GM18951 (cell line): ENCODE data around the gene HLA-A.
"Not testable (repeated sequence)": the region's sequence is repeated elsewhere in the genome, so short reads cannot be mapped to it uniquely, and the experiment has no call there.

Experiments
- POLR2A ChIP-seq: IDR thresholded peaks from 4 replicates; pipeline ENCODE4 v1.6.1; 2011; ENCODE audit warnings: mild to moderate bottlenecking; ENCODE audit not compliant: insufficient read length, insufficient read depth; ENCODE audit errors: extremely low read depth
- in situ Hi-C: fragments of 300-500 bp; cut with MboI; formaldehyde crosslinking; loops from one replicate; pipeline ENCODE4 v1.12.0; 2022; ENCODE audit warnings: low sequenced_read_pairs, mixed read lengths, inconsistent platforms; ENCODE audit not compliant: unreplicated experiment

Gene HLA-A

GRCh38 chr6:29958921-29959320 lies 16.6 kb downstream of the HLA-A start:
- in situ Hi-C loops, result loop anchor here (5.0 kb wide), 1 partner anchor 87 kb away; no protein-coding TSS in a partner anchor
- no peak for TF ChIP-seq POLR2A

GRCh38 chr6:29959467-29959866 lies 17.1 kb downstream of the HLA-A start:
- in situ Hi-C loops, result loop anchor here (5.0 kb wide), 1 partner anchor 87 kb away; no protein-coding TSS in a partner anchor
- no peak for TF ChIP-seq POLR2A

- in situ Hi-C loops, result no loop called here
- no peak for TF ChIP-seq POLR2A
These were observed 19.6 kb downstream of the HLA-A start for GRCh38 chr6:29961966-29962365.

- in situ Hi-C loops, result not testable (repeated sequence)
These were observed 21.4 kb downstream of the HLA-A start for GRCh38 chr6:29963697-29964096.

- in situ Hi-C loops, result no loop called here
- TF ChIP-seq POLR2A, result no peak
These were observed 22.2 kb downstream of the HLA-A start for GRCh38 chr6:29964518-29964886.

- TF ChIP-seq POLR2A, result peak; percentile 69
- in situ Hi-C loops, result no loop called here
These were observed 22.7 kb downstream of the HLA-A start for GRCh38 chr6:29964887-29965562.

GRCh38 chr6:29965563-29965872 lies 23.2 kb downstream of the HLA-A start:
- no peak for TF ChIP-seq POLR2A
- in situ Hi-C loops, result no loop called here

GRCh38 chr6:29965873-29966601 lies 23.7 kb downstream of the HLA-A start:
- peak; percentile 60 for TF ChIP-seq POLR2A
- in situ Hi-C loops, result no loop called here

GRCh38 chr6:29967379-29968010 lies 25.2 kb downstream of the HLA-A start:
- no peak for TF ChIP-seq POLR2A
- in situ Hi-C loops, result no loop called here

- no peak for TF ChIP-seq POLR2A
- in situ Hi-C loops, result no loop called here
These were observed 25.8 kb downstream of the HLA-A start for GRCh38 chr6:29968130-29968529.

GRCh38 chr6:29968905-29969304 lies 26.6 kb downstream of the HLA-A start:
- in situ Hi-C loops, result no loop called here
- TF ChIP-seq POLR2A, result no peak

- in situ Hi-C loops, result no loop called here
- no peak for TF ChIP-seq POLR2A
These were observed 28.4 kb downstream of the HLA-A start for GRCh38 chr6:29970711-29971110.

GRCh38 chr6:29974901-29975560 lies 32.7 kb downstream of the HLA-A start:
- in situ Hi-C loops, result no loop called here
- no peak for TF ChIP-seq POLR2A
